ENCODE results near the gene MCM8.

GRCh38 chr20:5999783-6000182 is 49.3 kb downstream of the MCM8 start:
- TF ChIP-seq EZH2phosphoT487 (IDR thresholded peaks at IDR 0.05; ENCODE audit: low read depth, severe bottlenecking, unreplicated experiment): no peak
- TF ChIP-seq, protein P1, sequence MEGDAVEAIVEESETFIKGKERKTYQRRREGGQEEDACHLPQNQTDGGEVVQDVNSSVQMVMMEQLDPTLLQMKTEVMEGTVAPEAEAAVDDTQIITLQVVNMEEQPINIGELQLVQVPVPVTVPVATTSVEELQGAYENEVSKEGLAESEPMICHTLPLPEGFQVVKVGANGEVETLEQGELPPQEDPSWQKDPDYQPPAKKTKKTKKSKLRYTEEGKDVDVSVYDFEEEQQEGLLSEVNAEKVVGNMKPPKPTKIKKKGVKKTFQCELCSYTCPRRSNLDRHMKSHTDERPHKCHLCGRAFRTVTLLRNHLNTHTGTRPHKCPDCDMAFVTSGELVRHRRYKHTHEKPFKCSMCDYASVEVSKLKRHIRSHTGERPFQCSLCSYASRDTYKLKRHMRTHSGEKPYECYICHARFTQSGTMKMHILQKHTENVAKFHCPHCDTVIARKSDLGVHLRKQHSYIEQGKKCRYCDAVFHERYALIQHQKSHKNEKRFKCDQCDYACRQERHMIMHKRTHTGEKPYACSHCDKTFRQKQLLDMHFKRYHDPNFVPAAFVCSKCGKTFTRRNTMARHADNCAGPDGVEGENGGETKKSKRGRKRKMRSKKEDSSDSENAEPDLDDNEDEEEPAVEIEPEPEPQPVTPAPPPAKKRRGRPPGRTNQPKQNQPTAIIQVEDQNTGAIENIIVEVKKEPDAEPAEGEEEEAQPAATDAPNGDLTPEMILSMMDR (IDR thresholded peaks at IDR 0.05; ENCODE audit: poor library complexity): no peak

Data from hepatocyte (in vitro differentiated cells).